Kidney (tissue), 14 donors: ENCODE results near the gene PPP2R2D. TPM values are rescaled to one million over a fixed set of nuclear protein-coding genes. Genes with fewer than 3 reads are reported as not detected.
A peak's percentile ranks its signal among the peaks of the same experiment; 100 is the strongest.

ENCODE experiments used
- DNase-seq, 5 donors: peaks; one replicate each; pipeline ENCODE4 v3.0.0-alpha.2; 2013 to 2020
- FAIRE-seq: peaks from 2 replicates; lab custom pipeline; 2012; peaks lifted over from hg19 to GRCh38; lab: Jason Lieb, UNC
- H3K27ac ChIP-seq, 2 donors: one replicate each; pipeline ENCODE4 v1.7.0; 2013; ENCODE audit warnings: low read depth in 2 of 2, low read length in 2 of 2, inconsistent platforms in 1 of 2
- H3K27me3 ChIP-seq: one replicate; pipeline ENCODE4 v1.7.1; 2013; ENCODE audit warnings: low read length, inconsistent platforms; ENCODE audit not compliant: control insufficient read depth, insufficient read depth
- H3K36me3 ChIP-seq, 3 donors: one replicate each; pipeline versions ENCODE4 v1.7.0 to v1.7.1; 2013; ENCODE audit warnings: low read length in 3 of 3, control low read depth in 1 of 3, inconsistent platforms in 1 of 3; ENCODE audit not compliant: insufficient read depth in 3 of 3, control insufficient read depth in 2 of 3
- H3K4me1 ChIP-seq, 3 donors: one replicate each; pipeline versions ENCODE4 v1.7.0 to v1.7.1; 2013; ENCODE audit warnings: low read length in 3 of 3, inconsistent platforms in 1 of 3, low read depth in 1 of 3; ENCODE audit not compliant: control insufficient read depth in 2 of 3, insufficient read depth in 2 of 3
- H3K4me3 ChIP-seq, 3 donors: one replicate each; pipeline versions ENCODE4 v1.7.0 to v1.8.1; 2013; ENCODE audit warnings: low read length in 3 of 3, control low read depth in 1 of 3, inconsistent platforms in 1 of 3
- H3K9ac ChIP-seq, 3 donors: one replicate each; pipeline versions ENCODE4 v1.7.0 to v1.7.1; 2013; ENCODE audit warnings: low read length in 3 of 3, control low read depth in 1 of 3, inconsistent platforms in 1 of 3
- H3K9me3 ChIP-seq, 3 donors: one replicate each; pipeline versions ENCODE4 v1.7.0 to v1.7.1; 2013; ENCODE audit warnings: low read length in 3 of 3, control low read depth in 1 of 3, inconsistent platforms in 1 of 3; ENCODE audit not compliant: control insufficient read depth in 2 of 3, insufficient read depth in 1 of 3
- intact Hi-C: fragments of 100-400 bp; cut with DNase I; formaldehyde crosslinking; loops from one replicate; pipeline ENCODE4 v1.11.1; 2022
- polyA plus RNA-seq: library from polyadenylated mRNA; stranded (reverse); fragments of 350-450 nt; fragmentation: Illumina TruSeq; extraction: RNeasy Lipid Tissue Mini Kit (QIAGEN cat#74804); gene quantifications from one replicate; pipeline ENCODE4 v1.2.3, GENCODE V29; 2014; ENCODE audit warnings: low read depth, low replicate concordance; ENCODE audit not compliant: insufficient read depth
- total RNA-seq: library from RNA; stranded (reverse); fragmentation: NEBNext Ultra II Directional; extraction: Animal tissue kit (Norgen Biotek cat#: 25700); gene quantifications from one replicate; pipeline ENCODE4 v1.2.1, GENCODE V29; 2021
- TF ChIP-seq, protein P1 (sequence below): IDR thresholded peaks from 3 replicates; pipeline ENCODE4 v1.5.1; 2012; ENCODE audit warnings: mild to moderate bottlenecking, moderate library complexity, borderline replicate concordance; ENCODE audit not compliant: insufficient read depth; ENCODE audit errors: extremely low read depth
- donor health status: control.
- donor health status: control.
- donor health status: control.
- donor health status: control.
- donor health status: control.
- donor health status: DM: yes; HTN: yes; CAD: no.
- donor health status: Normal renal cell carcinoma (clear cell type).

PPP2R2D gene
- total and polyA plus RNA-seq, 2 donors from 2014 or later, result 28.3 to 34.8 TPM

- no peak for FAIRE-seq
- Histone ChIP-seq H3K4me1 (peaks cover 0 to 13% (median 9%) of the 10 kb centered on the region in 3 donors), H3K27me3 (no peaks in the 10 kb centered on the region), H3K36me3 (peaks cover 2 to 10% (median 6%) of the 10 kb centered on the region in 3 donors), H3K9me3 (no peaks in the 10 kb centered on the region), H3K9ac (no peak overlapping the region), H3K4me3 (no peak overlapping the region), H3K27ac (no peak overlapping the region)
- no peak for DNase-seq
- TF ChIP-seq, protein P1, sequence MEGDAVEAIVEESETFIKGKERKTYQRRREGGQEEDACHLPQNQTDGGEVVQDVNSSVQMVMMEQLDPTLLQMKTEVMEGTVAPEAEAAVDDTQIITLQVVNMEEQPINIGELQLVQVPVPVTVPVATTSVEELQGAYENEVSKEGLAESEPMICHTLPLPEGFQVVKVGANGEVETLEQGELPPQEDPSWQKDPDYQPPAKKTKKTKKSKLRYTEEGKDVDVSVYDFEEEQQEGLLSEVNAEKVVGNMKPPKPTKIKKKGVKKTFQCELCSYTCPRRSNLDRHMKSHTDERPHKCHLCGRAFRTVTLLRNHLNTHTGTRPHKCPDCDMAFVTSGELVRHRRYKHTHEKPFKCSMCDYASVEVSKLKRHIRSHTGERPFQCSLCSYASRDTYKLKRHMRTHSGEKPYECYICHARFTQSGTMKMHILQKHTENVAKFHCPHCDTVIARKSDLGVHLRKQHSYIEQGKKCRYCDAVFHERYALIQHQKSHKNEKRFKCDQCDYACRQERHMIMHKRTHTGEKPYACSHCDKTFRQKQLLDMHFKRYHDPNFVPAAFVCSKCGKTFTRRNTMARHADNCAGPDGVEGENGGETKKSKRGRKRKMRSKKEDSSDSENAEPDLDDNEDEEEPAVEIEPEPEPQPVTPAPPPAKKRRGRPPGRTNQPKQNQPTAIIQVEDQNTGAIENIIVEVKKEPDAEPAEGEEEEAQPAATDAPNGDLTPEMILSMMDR, result no peak
- intact Hi-C loops, result no loop called here
These were observed 34.0 kb downstream of the PPP2R2D start for GRCh38 chr10:131934769-131935168.

DNA sequence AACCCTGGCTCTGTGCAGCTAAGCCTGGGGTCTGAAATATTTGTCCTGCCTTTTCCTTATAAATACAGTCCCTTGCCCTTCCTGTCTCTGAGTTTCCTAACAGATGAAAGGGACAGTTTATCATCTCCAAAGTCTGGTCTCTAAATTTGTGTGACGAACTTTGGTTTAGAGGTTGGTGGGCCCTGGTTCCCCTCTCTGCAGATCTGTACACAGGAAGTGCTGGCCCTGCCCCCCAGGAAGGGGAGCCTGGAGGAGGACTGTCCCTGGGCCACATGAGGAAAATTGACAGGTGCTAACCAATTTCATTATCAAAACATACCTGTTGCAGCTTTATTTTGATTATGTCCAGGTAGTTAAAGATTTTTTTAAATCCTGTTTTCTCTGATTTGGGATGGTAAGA is 34.5 kb downstream of the PPP2R2D start:
- Histone ChIP-seq H3K4me3 (no peak overlapping the region), H3K36me3 (peaks cover 2 to 10% (median 10%) of the 10 kb centered on the region in 3 donors), H3K27ac (no peak overlapping the region), H3K9ac (no peak overlapping the region), H3K4me1 (peaks cover 0 to 12% (median 9%) of the 10 kb centered on the region in 3 donors), H3K9me3 (no peaks in the 10 kb centered on the region), H3K27me3 (no peaks in the 10 kb centered on the region)
- TF ChIP-seq, protein P1, result no peak
- FAIRE-seq (no peak), DNase-seq (no peak)
- intact Hi-C loops, result no loop called here

DNA sequence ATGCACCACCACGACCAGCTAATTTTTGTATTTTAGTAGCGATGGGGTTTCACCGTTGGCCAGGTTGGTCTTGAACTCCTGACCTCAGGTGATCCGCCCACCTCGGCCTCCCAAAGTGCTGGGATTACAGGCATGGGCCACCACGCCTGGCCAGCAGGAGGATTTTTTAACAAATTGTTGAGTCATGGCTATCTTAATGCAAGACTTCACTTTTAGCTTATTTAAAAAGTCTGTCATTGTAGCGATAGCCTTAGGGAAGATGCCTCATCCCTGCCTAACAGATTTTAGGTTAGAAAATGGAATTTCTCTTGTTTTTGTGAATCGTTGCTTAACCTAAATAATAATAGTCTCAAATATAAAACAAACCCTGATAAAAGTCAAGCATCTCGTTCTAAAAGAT is 35.5 kb downstream of the PPP2R2D start:
- Histone ChIP-seq H3K9ac (no peak overlapping the region), H3K27ac (no peak overlapping the region), H3K4me1 (peaks cover 0 to 8% (median 5%) of the 10 kb centered on the region in 3 donors), H3K9me3 (no peaks in the 10 kb centered on the region), H3K4me3 (no peak overlapping the region), H3K27me3 (no peaks in the 10 kb centered on the region), H3K36me3 (peaks cover 2 to 20% (median 15%) of the 10 kb centered on the region in 3 donors)
- FAIRE-seq (no peak), DNase-seq (no peak)
- TF ChIP-seq, protein P1, result no peak
- intact Hi-C loops, result no loop called here

DNA sequence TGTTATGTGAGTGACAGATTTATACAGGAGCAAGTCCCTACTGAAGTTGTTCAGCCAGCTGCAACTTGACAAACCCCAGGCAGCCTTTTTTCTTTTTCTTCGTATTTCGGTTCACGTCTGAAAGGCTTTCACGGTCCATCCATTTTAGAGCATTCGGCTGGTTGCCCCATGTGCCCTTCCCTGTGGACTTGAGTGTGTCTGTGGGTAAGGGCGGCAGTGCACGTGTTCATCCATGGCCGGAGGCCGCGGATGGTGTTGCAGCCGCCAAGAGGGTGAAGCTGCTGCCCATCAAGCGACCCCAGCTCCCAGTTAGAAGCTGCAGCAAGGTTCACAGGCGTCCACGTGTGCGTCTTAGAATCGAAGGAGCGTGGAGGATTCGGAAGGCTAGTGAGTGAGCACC is 35.9 kb downstream of the PPP2R2D start:
- no peak overlapping the region for H3K4me3 ChIP-seq
- H3K9ac ChIP-seq, result no peak overlapping the region
- intact Hi-C loops, result no loop called here
- no peak overlapping the region for H3K27ac ChIP-seq
- H3K36me3 ChIP-seq, result peaks cover 4 to 24% (median 17%) of the 10 kb centered on the region in 3 donors
- H3K27me3 ChIP-seq, result no peaks in the 10 kb centered on the region
- H3K4me1 ChIP-seq, result peaks cover 0 to 8% (median 5%) of the 10 kb centered on the region in 3 donors
- FAIRE-seq (no peak), DNase-seq (peak in 3 of 5 donors; percentile 25 to 61 (median 35))
- TF ChIP-seq, protein P1, result no peak
- no peaks in the 10 kb centered on the region for H3K9me3 ChIP-seq
